ENCODE data around the gene SEMA5B.

SEMA5B gene

DNA sequence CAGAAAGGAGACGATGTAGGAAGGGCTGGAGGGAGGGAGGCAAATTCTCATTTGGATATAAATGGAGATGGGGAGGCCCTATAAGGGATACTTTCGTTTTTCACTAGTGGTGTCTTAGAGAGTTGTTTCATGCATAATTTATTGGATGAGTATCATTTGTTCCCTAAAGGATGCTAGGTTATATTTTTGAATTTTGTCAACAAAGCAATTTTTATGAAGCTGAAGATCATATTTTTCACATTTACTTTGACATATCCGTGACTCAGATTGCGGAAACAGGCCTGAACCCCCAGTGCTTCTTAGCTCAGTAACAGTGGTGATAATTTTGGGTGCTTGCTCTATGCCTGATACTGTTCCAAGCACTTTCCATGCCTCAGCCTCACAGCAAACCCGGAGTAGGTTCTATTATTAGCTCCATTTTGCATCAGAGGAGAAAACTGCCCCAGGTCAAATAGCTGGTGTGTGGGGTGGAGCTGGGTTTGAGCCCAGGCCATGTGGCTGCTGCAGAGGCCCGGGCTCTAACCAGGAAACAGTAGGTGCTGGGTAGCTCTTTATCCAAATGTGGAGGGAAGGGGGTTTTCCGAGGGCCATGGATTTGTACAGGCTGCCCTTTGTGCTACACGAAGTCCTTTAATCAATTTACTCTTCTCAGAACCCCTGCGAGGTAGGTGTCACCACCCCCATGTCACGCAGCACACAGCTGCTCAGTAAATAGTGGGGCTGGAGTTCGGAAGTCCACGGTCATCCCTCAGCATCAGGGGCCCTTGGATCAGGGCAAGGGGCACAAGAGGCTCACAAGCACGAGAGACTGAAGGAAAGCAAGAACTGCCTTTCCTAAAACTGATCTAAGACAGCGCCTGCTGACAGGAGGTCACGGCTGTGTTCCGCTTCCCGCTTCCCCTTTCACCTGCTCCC lies 133.6 kb downstream of the SEMA5B start:
- DNase-seq (ENCODE audit: low read depth, low spot score): peak; percentile 78

DNA sequence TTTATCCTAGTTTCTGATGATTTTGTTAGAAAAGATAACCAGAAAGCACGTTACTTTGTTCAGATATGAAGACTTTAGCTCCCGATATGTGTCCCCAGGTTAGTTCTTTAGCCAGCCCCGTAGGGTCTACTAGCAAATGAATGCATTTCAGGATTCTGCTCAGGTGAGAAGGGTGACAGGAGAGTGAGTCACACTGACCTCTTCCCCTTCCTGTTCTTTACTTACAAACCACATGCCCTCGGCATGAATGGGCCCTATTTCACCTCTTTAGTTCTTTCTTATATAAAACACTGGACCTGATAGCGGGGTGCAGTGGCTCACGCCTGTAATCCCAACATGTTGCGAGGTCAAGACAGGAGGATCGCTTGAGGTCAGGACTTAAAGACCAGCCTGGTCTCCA lies 134.3 kb downstream of the SEMA5B start:
- no peak for DNase-seq (ENCODE audit: low read depth, low spot score)

GRCh38 chr3:122892118-122892960 lies 135.2 kb downstream of the SEMA5B start:
- no peak for DNase-seq (ENCODE audit: low read depth, low spot score)

GRCh38 chr3:122890720-122891220 lies 136.8 kb downstream of the SEMA5B start:
- DNase-seq (ENCODE audit: low read depth, low spot score): no peak

GRCh38 chr3:122890077-122890719 lies 137.4 kb downstream of the SEMA5B start:
- peak; percentile 89 for DNase-seq (ENCODE audit: low read depth, low spot score)

- DNase-seq (ENCODE audit: low read depth, low spot score): no peak
These were observed 140.6 kb downstream of the SEMA5B start for GRCh38 chr3:122886946-122887345.

- DNase-seq (ENCODE audit: low read depth, low spot score): no peak
These were observed 141.3 kb downstream of the SEMA5B start for GRCh38 chr3:122886251-122886650.

- no peak for DNase-seq (ENCODE audit: low read depth, low spot score)
These were observed 145.1 kb downstream of the SEMA5B start for GRCh38 chr3:122882361-122882947.

- DNase-seq (ENCODE audit: low read depth, low spot score): no peak
These were observed 146.9 kb downstream of the SEMA5B start for GRCh38 chr3:122880624-122881023.

DNA sequence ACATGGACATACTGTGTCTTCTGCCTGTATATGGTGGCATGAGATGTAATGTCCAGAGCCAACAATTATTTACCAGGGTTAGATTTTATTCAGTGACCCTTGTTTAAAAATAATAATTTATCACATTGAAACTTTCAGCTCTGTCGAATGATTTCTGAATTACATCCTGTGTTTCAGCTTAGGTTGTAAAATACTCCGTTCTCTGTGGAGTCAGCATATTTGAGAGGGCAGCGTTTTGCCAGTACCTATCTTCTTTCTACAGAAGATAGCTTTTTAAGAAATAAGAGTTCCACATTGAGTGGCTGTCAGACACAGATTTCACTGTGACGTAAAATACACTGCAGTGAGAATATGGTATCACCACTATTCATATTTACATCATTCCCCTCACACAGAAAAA lies 147.4 kb downstream of the SEMA5B start:
- no peak for DNase-seq (ENCODE audit: low read depth, low spot score)

GRCh38 chr3:122875547-122876127 lies 151.9 kb downstream of the SEMA5B start:
- DNase-seq (ENCODE audit: low read depth, low spot score): no peak

GRCh38 chr3:122873741-122874515 lies 153.6 kb downstream of the SEMA5B start:
- DNase-seq (ENCODE audit: low read depth, low spot score): no peak

DNA sequence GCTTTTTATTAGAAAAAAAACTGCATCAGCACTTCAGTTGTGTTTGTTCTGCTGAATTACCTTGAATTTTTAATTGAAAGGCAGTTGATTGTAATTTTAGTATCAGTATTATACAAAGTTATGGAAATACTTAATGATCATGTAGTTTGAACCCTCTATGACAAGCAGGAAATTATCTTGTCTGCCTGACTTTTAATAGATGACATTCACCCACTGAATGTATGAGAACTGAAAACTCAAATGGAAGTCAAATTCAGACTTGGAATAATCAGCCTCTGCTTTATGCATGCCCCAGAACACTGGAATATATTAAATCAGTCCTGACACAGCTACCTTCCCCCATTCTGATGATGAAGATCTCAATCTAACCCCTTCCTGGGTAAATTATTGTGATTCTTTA lies 159.2 kb downstream of the SEMA5B start:
- no peak for DNase-seq (ENCODE audit: low read depth, low spot score)

DNA sequence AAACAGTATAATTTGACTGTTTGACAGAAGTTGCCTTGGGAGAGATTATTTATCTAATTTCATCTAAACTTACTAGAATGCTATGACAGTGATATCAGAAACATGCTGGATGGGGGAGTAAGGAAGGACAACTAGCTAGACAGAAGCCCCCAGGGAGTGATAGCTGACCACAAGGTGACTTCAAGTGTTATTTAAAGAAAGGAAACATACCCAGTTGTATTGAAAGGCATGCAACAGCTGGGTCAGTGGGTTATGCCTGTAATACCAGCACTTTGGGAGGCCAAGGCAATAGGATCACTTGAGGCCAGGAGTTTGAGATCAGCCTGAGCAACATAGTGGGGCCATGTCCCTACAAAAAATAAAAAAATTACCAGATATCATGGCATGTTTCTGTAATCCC lies 163.1 kb downstream of the SEMA5B start:
- DNase-seq (ENCODE audit: low read depth, low spot score): no peak

DNA sequence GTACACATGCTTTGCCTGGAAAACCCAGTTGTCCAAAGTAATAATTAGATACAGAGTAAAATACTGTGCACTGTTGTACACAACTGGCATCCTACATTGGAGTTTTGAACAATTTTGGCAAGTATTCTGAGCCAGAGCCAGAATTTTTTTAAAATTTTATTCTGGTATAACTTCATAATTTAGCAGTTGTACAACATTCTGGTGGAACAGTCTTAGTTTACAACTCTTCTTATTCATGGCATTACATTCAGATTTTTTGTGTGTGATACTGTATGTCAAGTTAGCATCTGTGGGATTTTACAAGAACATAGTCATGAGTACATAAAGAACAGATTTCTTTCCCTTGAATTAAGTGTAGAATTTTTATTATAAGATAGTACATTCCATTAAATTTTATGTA lies 165.2 kb downstream of the SEMA5B start:
- no peak for DNase-seq (ENCODE audit: low read depth, low spot score)
